ENCODE results near the gene MOK.

DNA sequence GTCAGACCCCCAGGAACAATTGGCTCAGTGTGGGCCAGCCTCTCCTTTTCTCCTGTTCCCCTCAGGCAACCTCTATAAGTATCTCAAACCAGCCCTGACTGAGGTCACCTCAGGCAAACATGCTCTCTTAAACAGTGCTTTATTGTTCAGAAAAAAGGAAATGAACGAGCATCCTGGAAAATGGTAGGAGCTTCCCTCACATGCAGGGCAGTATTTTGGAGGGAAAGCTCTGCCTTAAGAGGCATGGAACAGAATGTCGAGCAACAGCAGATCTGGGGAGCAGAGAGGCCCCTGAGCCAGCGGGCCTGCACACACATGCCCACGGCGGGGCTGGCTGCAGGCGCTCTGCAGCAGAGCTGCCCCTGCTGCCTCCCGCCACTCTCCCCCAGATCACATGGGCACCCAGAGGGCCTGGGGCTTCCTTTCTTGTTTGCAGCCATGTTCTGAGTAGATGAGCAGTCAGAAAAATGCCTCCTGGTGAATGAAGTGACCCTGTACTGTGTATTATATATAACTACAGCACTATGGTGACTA, 42.0 kb downstream of the MOK start:
- TF ChIP-seq EP300 (IDR thresholded peaks at IDR 0.05) = no peak
- TF ChIP-seq POLR2A (IDR thresholded peaks at IDR 0.05) = no peak
